Upper lobe of left lung (tissue), 4 donors: ENCODE results near the gene SUPT4H1.

Source experiments
- POLR2A ChIP-seq, 4 donors: fragments of 450-650 bp; IDR thresholded peaks; one replicate each; pipeline ENCODE4 v1.5.1; 2016 to 2017; ENCODE audit warnings: antibody characterized with exemption in 4 of 4, mild to moderate bottlenecking in 2 of 4
- TF ChIP-seq, protein P1 (sequence below), 6 experiments: fragments of 450-650 bp in 4 of 6; fragments of 200-600 bp in 2 of 6; sonication (generic) in 2 of 6; IDR thresholded peaks; one replicate each; pipeline ENCODE4 v1.5.1; 2016 to 2019; ENCODE audit warnings: antibody characterized with exemption in 6 of 6

GRCh38 chr17:58354541-58355216 lies 2.7 kb upstream of the SUPT4H1 start:
- TF ChIP-seq POLR2A (IDR thresholded peaks at IDR 0.05), result no peak
- TF ChIP-seq, protein P1, sequence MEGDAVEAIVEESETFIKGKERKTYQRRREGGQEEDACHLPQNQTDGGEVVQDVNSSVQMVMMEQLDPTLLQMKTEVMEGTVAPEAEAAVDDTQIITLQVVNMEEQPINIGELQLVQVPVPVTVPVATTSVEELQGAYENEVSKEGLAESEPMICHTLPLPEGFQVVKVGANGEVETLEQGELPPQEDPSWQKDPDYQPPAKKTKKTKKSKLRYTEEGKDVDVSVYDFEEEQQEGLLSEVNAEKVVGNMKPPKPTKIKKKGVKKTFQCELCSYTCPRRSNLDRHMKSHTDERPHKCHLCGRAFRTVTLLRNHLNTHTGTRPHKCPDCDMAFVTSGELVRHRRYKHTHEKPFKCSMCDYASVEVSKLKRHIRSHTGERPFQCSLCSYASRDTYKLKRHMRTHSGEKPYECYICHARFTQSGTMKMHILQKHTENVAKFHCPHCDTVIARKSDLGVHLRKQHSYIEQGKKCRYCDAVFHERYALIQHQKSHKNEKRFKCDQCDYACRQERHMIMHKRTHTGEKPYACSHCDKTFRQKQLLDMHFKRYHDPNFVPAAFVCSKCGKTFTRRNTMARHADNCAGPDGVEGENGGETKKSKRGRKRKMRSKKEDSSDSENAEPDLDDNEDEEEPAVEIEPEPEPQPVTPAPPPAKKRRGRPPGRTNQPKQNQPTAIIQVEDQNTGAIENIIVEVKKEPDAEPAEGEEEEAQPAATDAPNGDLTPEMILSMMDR (IDR thresholded peaks at IDR 0.05), result no peak
